GM12892 (cell line): Measurements from ENCODE around the gene LCK.
A peak's percentile ranks its signal among the peaks of the same experiment; 100 is the strongest.
"Not testable (repeated sequence)": the region's sequence is repeated elsewhere in the genome, so short reads cannot be mapped to it uniquely, and the experiment has no call there.

Experiments used
- DNase-seq: peaks from one replicate; pipeline ENCODE4 v3.0.0; 2011; ENCODE audit not compliant: insufficient read length
- FAIRE-seq: peaks from 2 replicates; lab custom pipeline; 2011; peaks lifted over from hg19 to GRCh38; lab: Jason Lieb, UNC
- POLR2A ChIP-seq: IDR thresholded peaks from 2 replicates; pipeline ENCODE4 v1.6.1; 2011; ENCODE audit warnings: low read depth, low read length, control low read depth
- POLR2AphosphoS5 ChIP-seq: IDR thresholded peaks from 2 replicates; pipeline ENCODE4 v1.6.1; 2011; ENCODE audit warnings: low read depth, low read length, control low read depth
- TAF1 ChIP-seq: IDR thresholded peaks from 2 replicates; pipeline ENCODE4 v1.6.1; 2011; ENCODE audit warnings: low read depth, mild to moderate bottlenecking, control low read depth, low read length, borderline replicate concordance

The LCK gene

GRCh38 chr1:32285658-32286057 lies 34.6 kb downstream of the LCK start:
- FAIRE-seq, result no peak
- DNase-seq, result no peak
- TF ChIP-seq TAF1 (no peak), POLR2AphosphoS5 (no peak), POLR2A (no peak)

GRCh38 chr1:32286763-32287162 lies 35.7 kb downstream of the LCK start:
- FAIRE-seq (no peak), DNase-seq (no peak)
- TF ChIP-seq POLR2A (no peak), TAF1 (no peak)

- DNase-seq (no peak), FAIRE-seq (no peak)
- no peak for TF ChIP-seq TAF1
- no peak for TF ChIP-seq POLR2A
- no peak for TF ChIP-seq POLR2AphosphoS5
Measured at GRCh38 chr1:32289256-32289655, 38.2 kb downstream of the LCK start.

GRCh38 chr1:32291145-32291707 lies 40.2 kb downstream of the LCK start:
- TF ChIP-seq TAF1 (no peak), POLR2A (no peak), POLR2AphosphoS5 (no peak)
- FAIRE-seq (peak; percentile 33), DNase-seq (no peak)

GRCh38 chr1:32291708-32292538 lies 40.9 kb downstream of the LCK start, which contains the start of gene HDAC1:
HDAC1 (plus strand) TSS chr1:32292083; CDS start chr1:32292170, 87 bp downstream.
- TF ChIP-seq POLR2A (peak; percentile 84), POLR2AphosphoS5 (no peak), TAF1 (peak; percentile 67)
- peak; percentile 98 for DNase-seq
- FAIRE-seq, result peak; percentile 93

- FAIRE-seq, result not testable (repeated sequence)
Measured at GRCh38 chr1:32298211-32298610, 47.1 kb downstream of the LCK start.

GRCh38 chr1:32299327-32299726 lies 48.3 kb downstream of the LCK start:
- no peak for FAIRE-seq

More at GRCh38 chr1:32298211-32298610, 47.1 kb downstream of the LCK start:
- DNase-seq, result not testable (repeated sequence)

GRCh38 chr1:32303358-32303757 lies 52.3 kb downstream of the LCK start:
- TF ChIP-seq TAF1 (no peak), POLR2A (no peak), POLR2AphosphoS5 (no peak)
- no peak for DNase-seq
- FAIRE-seq, result no peak

More at GRCh38 chr1:32299327-32299726, 48.3 kb downstream of the LCK start:
- TF ChIP-seq TAF1 (no peak), POLR2AphosphoS5 (no peak)
- DNase-seq, result no peak

- no peak for FAIRE-seq
- TF ChIP-seq POLR2A (no peak), TAF1 (no peak), POLR2AphosphoS5 (no peak)
- no peak for DNase-seq
Measured at GRCh38 chr1:32303997-32304622, 53.0 kb downstream of the LCK start.

GRCh38 chr1:32305310-32305709 lies 54.2 kb downstream of the LCK start:
- TF ChIP-seq POLR2A (no peak), POLR2AphosphoS5 (no peak), TAF1 (no peak)
- DNase-seq (no peak), FAIRE-seq (no peak)

GRCh38 chr1:32307324-32307723 lies 56.3 kb downstream of the LCK start:
- TF ChIP-seq POLR2AphosphoS5, result no peak
- no peak for TF ChIP-seq TAF1
- TF ChIP-seq POLR2A, result no peak
- FAIRE-seq (no peak), DNase-seq (no peak)

- TF ChIP-seq POLR2AphosphoS5 (no peak), POLR2A (no peak), TAF1 (no peak)
- DNase-seq (no peak), FAIRE-seq (no peak)
Measured at GRCh38 chr1:32309960-32310359, 58.9 kb downstream of the LCK start.
